G401.6 (cell line): ENCODE data around the gene GPC5.

ENCODE experiments used
- FAIRE-seq: peaks from 2 replicates; lab custom pipeline; 2012; peaks lifted over from hg19 to GRCh38; lab: Jason Lieb, UNC

Gene GPC5

GRCh38 chr13:92566767-92567166 is 1168.3 kb downstream of the GPC5 start:
- no peak for FAIRE-seq

DNA sequence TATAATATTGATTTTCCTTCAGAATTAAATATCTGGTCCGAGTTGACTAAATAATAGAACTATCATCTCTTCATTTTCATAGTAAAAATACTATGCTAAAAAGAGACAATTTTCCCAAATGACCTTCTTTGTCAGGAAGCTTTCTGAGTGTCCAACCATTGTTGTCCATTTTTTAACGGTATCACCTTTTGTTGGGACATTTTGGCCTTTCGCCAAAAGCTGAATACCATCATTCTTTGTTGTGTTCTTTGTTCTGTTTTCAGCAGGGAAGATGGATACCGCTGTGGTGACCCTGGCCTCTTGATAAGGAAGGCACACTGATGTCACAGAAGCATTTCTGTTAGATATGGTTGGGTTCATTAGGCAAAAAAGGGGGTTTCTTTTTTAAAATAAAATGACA is 1173.8 kb downstream of the GPC5 start:
- FAIRE-seq, result no peak

GRCh38 chr13:92573467-92574057 is 1175.1 kb downstream of the GPC5 start:
- FAIRE-seq, result no peak

DNA sequence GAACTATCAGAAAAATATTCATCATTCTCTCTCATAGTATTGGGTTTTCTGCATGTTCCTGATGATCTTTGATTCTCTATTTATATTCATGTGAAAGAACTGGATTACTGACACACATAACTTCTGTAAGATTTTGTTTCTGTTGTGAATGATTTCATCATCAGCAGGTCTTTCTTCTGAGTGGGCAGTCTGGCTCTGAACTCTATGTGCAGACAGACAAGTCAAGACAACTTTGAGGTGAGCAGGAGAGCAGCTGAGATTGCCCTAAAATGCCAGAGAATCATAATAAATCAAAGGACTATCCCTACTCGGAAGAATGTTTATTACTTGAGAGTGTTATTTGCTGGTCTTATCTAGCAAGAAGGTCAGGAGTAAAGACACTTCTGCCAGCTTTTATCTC is 1176.1 kb downstream of the GPC5 start:
- no peak for FAIRE-seq

GRCh38 chr13:92575777-92576176 is 1177.4 kb downstream of the GPC5 start:
- no peak for FAIRE-seq

DNA sequence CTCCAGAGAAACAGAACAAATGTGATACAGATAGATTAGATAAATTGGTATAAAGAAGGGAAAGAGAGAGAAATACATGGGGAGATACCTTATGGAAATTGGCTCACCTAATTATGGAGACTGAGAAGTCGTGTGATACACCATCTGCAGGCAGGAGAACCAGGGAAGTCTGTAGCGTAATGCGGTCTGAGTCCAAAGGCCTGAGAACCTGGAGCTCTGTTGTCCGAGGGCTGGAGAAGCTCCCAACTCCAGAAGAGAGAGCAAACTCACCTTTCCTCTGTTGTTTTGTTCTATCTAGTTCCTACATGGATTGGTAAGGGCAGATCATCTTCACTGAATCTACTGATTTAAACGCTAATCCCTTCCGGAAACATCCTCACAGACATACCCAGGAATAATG is 1179.9 kb downstream of the GPC5 start:
- no peak for FAIRE-seq

- no peak for FAIRE-seq
Observed at GRCh38 chr13:92589955-92590354, 1191.5 kb downstream of the GPC5 start.

- no peak for FAIRE-seq
Observed at GRCh38 chr13:92590503-92590908, 1192.1 kb downstream of the GPC5 start.

GRCh38 chr13:92591117-92591516 is 1192.7 kb downstream of the GPC5 start:
- no peak for FAIRE-seq

DNA sequence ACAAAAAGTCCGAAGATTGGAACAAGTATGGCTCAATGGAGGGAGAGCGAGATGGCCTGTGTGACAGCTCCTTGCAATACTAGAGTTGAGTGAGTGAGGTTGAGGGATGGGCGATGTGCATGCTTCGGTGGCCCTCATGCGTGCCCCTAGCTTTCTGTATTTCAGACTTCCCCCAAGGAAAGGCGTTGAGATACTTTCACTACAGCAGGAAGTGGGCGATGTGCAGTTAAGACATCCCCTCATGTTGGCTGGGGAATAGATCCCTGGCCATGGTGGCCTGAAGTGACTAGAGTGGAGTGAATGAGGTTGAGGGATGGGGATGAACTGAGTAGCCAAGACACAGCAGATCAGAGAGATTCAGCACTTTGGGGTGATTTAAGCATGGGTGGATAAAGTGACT is 1194.3 kb downstream of the GPC5 start:
- FAIRE-seq, result no peak

DNA sequence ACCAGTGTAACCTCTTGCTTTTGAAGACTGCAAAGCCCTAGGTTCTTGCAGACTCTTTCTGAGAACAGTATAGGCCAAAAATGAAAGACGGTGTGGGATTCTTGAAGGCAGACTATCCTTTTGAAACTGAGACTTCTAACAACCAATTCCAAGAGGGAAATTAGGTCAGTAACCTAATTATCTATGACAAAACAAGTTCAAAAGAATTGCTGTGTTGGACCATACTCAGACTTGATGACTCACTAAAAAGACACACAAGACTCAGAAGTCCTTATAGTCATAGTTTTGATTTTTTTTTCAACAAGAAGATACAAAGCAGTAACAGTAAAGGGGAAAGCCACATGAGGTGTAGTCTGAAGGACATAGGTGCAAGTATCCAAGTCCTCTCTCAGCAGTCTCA is 1204.1 kb downstream of the GPC5 start:
- no peak for FAIRE-seq

- no peak for FAIRE-seq
Observed at GRCh38 chr13:92609376-92609775, 1211.0 kb downstream of the GPC5 start.

DNA sequence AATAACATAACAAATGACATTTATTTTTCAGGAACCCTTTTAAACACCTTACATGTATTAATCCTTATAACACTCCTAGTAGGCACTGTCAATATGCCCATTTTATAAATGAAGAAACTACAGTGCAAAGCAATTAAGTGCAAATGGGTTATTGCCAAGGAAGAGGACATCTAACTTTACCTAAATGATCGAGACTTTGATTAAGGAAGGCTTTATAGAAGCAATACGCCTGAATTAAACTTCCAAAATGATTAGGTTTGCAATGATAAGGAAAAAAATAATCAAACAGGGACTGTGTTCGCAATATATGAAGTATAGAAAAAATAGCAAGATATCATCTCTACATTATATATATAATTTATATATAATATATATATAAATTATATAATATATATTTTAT is 1214.5 kb downstream of the GPC5 start:
- FAIRE-seq, result no peak

GRCh38 chr13:92613921-92614320 is 1215.5 kb downstream of the GPC5 start:
- FAIRE-seq, result no peak

GRCh38 chr13:92621985-92622384 is 1223.6 kb downstream of the GPC5 start:
- no peak for FAIRE-seq

GRCh38 chr13:92622905-92623304 is 1224.5 kb downstream of the GPC5 start:
- FAIRE-seq, result no peak

DNA sequence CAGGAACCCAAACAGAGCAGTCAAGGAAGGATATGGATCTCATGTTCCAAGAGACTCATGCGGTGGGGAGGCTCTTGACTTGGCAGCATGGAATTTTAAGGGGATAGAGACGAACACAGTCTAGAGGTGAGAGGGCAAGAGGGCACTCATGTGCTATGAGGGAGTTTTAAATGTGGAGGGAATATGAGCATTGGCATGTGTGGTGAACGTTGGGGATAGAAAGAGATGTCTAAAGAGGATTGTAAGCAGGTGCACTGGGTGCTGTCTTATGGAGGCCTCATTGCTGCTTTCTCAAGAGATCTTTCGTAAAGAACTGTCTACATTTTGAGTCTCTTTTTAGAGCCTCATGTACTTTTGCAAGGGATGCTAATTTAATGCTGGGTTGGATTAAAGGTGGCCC is 1227.9 kb downstream of the GPC5 start:
- no peak for FAIRE-seq

- no peak for FAIRE-seq
Observed at GRCh38 chr13:92640936-92641335, 1242.5 kb downstream of the GPC5 start.

DNA sequence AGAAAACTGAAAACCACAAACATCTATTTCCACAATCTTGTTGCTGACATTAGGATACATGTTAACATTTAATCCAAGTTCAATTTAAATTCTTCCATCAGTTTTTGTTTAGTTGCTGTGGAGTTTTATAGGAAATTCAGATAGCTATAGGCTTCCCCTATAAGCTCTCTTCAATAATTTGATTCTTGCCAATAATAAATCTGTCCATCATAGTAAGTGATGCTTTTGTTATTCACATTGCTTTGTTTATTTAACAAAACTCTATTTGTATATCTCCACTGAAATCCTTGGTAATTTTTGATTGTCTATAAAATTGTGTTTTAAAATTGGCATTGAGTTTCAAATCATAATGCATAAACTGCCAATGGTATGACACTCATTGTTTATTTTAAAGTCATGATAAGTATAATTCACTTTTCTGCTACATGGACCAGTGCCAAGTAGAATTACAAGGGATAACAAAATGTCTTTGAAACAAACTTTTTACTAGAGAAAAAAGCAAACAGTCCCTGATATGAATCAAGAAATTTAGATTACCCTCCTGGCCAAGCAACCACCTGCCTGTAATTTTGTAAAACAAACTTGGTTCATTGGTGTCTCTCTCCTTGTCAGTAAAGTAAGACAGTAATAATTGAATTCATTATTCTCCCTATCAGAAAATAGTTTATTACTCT is 1250.9 kb downstream of the GPC5 start:
- no peak for FAIRE-seq

DNA sequence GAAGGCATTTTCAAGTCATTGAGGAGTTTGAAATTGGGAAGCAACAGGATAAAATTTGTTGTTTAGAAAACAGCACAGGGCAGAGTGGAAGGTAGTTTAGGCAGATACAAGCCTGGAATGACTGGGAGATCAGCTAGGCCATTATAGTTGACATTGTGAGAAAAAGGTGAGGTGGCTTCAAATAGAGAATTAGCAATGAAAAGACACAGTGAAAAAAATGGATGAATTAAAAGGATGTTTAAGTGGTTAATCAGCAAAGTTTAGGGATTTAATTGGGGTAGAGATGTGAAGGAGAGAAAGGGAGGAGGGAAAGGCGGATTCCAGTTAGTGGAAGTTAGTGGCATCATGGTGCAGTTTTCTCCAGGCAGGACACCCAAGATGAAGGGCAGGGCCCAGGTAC is 1257.7 kb downstream of the GPC5 start:
- FAIRE-seq, result no peak

DNA sequence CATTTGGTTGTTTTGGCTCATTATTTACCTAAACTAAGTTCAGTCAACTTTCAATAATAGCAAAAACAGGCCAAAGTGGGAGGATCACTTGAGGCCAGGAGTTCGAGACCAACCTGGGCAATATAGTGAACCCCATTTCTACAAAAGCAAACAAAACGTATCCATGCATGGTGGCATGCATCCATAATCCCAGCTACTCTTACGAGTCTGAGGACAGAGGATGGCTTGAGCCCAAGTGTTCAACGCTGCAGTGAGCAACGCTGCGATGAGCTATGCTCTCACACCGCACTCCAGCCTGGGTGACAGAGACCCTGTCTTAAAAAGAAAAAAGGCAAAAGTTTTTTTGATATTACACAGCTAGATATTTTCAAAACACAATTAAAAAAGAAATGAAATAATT is 1258.2 kb downstream of the GPC5 start:
- no peak for FAIRE-seq

GRCh38 chr13:92657565-92657964 is 1259.1 kb downstream of the GPC5 start:
- FAIRE-seq, result no peak

DNA sequence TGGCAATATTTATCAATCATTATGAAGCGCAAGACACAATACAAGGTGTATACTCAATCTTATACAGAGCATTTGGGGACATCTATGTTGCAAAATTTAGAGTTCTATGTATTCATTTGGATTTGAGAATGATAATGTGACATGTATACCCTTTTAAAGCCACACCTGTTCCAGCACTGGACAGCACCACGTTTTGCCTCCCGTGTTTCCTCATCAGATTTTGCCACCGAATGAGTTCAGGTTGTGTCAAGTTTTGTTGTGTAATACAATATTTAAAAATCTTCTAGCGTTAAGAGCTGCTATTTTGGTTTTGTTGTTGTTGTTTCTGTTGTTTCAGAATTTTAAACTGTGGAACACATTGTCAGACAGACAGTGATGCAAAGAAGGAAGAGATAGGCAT is 1259.9 kb downstream of the GPC5 start:
- no peak for FAIRE-seq

GRCh38 chr13:92661406-92661805 is 1263.0 kb downstream of the GPC5 start:
- FAIRE-seq, result no peak

- FAIRE-seq, result no peak
Observed at GRCh38 chr13:92668157-92668556, 1269.7 kb downstream of the GPC5 start.
